ENCODE data around the gene CPLX1. TPM values are rescaled to one million over a fixed set of nuclear protein-coding genes. Genes with fewer than 3 reads are reported as not detected.

Gene CPLX1
- total RNA-seq, result 2.5 TPM

DNA sequence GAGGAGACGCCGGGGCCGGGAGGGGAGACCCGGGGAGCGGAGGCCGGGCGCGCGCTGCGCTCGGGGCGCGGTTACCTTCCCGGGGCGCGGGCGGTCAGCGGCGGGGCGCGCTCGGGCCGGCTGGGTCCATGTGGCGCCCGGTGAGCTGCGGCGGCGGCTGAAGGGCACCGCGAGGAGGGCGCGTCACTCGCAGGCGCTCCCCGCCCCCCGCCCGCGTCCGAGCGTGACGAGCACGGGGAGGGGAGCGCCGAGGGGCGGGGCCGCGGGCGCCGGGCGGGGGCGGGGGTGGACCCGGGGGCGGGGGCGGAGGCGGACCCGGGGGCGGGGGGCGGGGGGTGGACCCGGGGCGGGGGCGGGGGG is at the start of gene CPLX1:
CPLX1 (minus strand) TSS at position 159 of the 360 bp plus-strand sequence. CDS start 1,607 bp downstream, outside the sequence.

Other genes with a start within 250 kb of the CPLX1 start
- gene TMEM271, start 249.8 kb downstream of the CPLX1 start, total RNA-seq, result 13.5 TPM
- gene PDE6B, start 200.6 kb downstream of the CPLX1 start, total RNA-seq, result 3.4 TPM
- 86.1 TPM for gene ATP5ME, start 151.9 kb downstream of the CPLX1 start, total RNA-seq
- 8.1 TPM for gene MYL5, start 151.6 kb downstream of the CPLX1 start, total RNA-seq
- gene SLC49A3, start 137.0 kb downstream of the CPLX1 start, total RNA-seq, result 0.31 TPM
- 100 TPM for gene PCGF3, start 120.3 kb downstream of the CPLX1 start, total RNA-seq
- gene GAK, start 106.2 kb upstream of the CPLX1 start, total RNA-seq, result 75.7 TPM
- gene TMEM175, start 106.3 kb upstream of the CPLX1 start, total RNA-seq, result 43.8 TPM
- 9.7 TPM for gene DGKQ, start 147.4 kb upstream of the CPLX1 start, total RNA-seq
- 31.6 TPM for gene IDUA, start 160.9 kb upstream of the CPLX1 start, total RNA-seq
- gene SLC26A1, start 167.3 kb upstream of the CPLX1 start, total RNA-seq, result 6.3 TPM
- 5.3 TPM for gene FGFRL1, start 185.5 kb upstream of the CPLX1 start, total RNA-seq